Panc1 (cell line): ENCODE measurements around the gene CCRL2. TPM values are rescaled to one million over a fixed set of nuclear protein-coding genes. Genes with fewer than 3 reads are reported as not detected.

ENCODE experiments used
- ATAC-seq: fragments of 200-7000 bp; cut with Tn5 transposase; 2 replicates; pipeline ENCODE4 v1.9.1; 2020; ENCODE audit warnings: mild to moderate bottlenecking, moderate library complexity
- BruUV-seq: library from RNA; stranded (reverse); fragments of 400-500 nt; replicated peaks from 2 replicates; lab custom pipeline; 2021; lab: Mats Ljungman, UMichigan
- CTCF ChIA-PET: fragments of 300-600 bp; sonication (Branson Sonifier 250); formaldehyde crosslinking; loops from one replicate; lab custom pipeline; 2022; ENCODE audit warnings: antibody characterized with exemption; lab: Charles Lee
- POLR2A ChIA-PET: fragments of 300-600 bp; sonication (Branson Sonifier 250); formaldehyde crosslinking; loops from one replicate; lab custom pipeline; 2022; ENCODE audit warnings: antibody characterized with exemption; lab: Charles Lee
- DNase-seq: peaks from one replicate; pipeline ENCODE4 v3.0.0-alpha.2; 2010; ENCODE audit warnings: low read depth, low spot score
- H3K27ac ChIP-seq: 2 replicates; pipeline ENCODE4 v1.5.1; 2011; ENCODE audit warnings: mild to moderate bottlenecking, low read length, inconsistent platforms
- H3K27me3 ChIP-seq: fragments of 200-500 bp; sonication (Bioruptor generic); 2 replicates; pipeline ENCODE4 v1.6.0; 2014; ENCODE audit warnings: low read length, inconsistent platforms; ENCODE audit not compliant: control insufficient read depth, insufficient read depth
- H3K36me3 ChIP-seq: fragments of 200-500 bp; sonication (Bioruptor generic); 2 replicates; pipeline ENCODE4 v1.5.1; 2014; ENCODE audit warnings: inconsistent platforms, mild to moderate bottlenecking, low read length, moderate library complexity; ENCODE audit not compliant: control insufficient read depth, insufficient read depth
- H3K4me1 ChIP-seq: 2 replicates; pipeline ENCODE4 v1.5.1; 2011; ENCODE audit warnings: inconsistent platforms, mild to moderate bottlenecking, low read length, moderate library complexity; ENCODE audit not compliant: control insufficient read depth, insufficient read depth
- H3K4me3 ChIP-seq, 2 experiments: 2 replicates each; pipeline ENCODE4 v1.5.1; 2011 to 2012; ENCODE audit warnings: low read depth in 2 of 2, low read length in 2 of 2, mild to moderate bottlenecking in 2 of 2, inconsistent platforms in 1 of 2, moderate library complexity in 1 of 2
- H3K9me3 ChIP-seq: fragments of 200-500 bp; sonication (Bioruptor generic); 2 replicates; pipeline ENCODE4 v1.5.1; 2014; ENCODE audit warnings: low read depth, mild to moderate bottlenecking, inconsistent platforms, low read length, moderate library complexity; ENCODE audit not compliant: control insufficient read depth, insufficient read depth
- POLR2AphosphoS5 ChIP-seq: IDR thresholded peaks from 2 replicates; pipeline ENCODE4 v1.6.1; 2012; ENCODE audit warnings: mild to moderate bottlenecking, low read depth, low read length, moderate library complexity
- SIN3A ChIP-seq: IDR thresholded peaks from 2 replicates; pipeline ENCODE4 v1.6.1; 2012; ENCODE audit warnings: low read depth, mild to moderate bottlenecking, low read length, moderate library complexity, borderline replicate concordance; ENCODE audit not compliant: insufficient read depth
- TCF7L2 ChIP-seq: IDR thresholded peaks from 2 replicates; pipeline ENCODE4 v1.6.1; 2011; ENCODE audit warnings: mild to moderate bottlenecking, low read depth, low read length, inconsistent platforms
- in situ Hi-C: cut with HindIII; loops from 2 replicates; pipeline ENCODE4 v1.10.0; 2016; ENCODE audit warnings: low sequenced_read_pairs, low pct_unique_long_range_greater_than_20kb
- intact Hi-C: fragments of 100-400 bp; cut with micrococcal nuclease; formaldehyde crosslinking; loops from one replicate; pipeline ENCODE4 v1.10.0; 2022; ENCODE audit not compliant: unreplicated experiment
- total RNA-seq: library from RNA; stranded (reverse); gene quantifications from one replicate; pipeline ENCODE4 v1.2.1, GENCODE V29; 2021; ENCODE audit not compliant: unreplicated experiment
- TF ChIP-seq, protein P1 (sequence below): fragments of 450-650 bp; IDR thresholded peaks from 2 replicates; pipeline ENCODE4 v1.5.1; 2017; ENCODE audit warnings: mild to moderate bottlenecking
- TF ChIP-seq, protein P2 (sequence below), 2 experiments: IDR thresholded peaks; 2 replicates each; pipeline ENCODE4 v1.6.1; 2011 to 2012; ENCODE audit warnings: low read depth in 2 of 2, control low read depth in 1 of 2, low read length in 1 of 2, mild to moderate bottlenecking in 1 of 2, moderate library complexity in 1 of 2; ENCODE audit not compliant: insufficient read depth in 1 of 2

The CCRL2 gene
- total RNA-seq, 1 experiment from 2014 or later, result not detected

DNA sequence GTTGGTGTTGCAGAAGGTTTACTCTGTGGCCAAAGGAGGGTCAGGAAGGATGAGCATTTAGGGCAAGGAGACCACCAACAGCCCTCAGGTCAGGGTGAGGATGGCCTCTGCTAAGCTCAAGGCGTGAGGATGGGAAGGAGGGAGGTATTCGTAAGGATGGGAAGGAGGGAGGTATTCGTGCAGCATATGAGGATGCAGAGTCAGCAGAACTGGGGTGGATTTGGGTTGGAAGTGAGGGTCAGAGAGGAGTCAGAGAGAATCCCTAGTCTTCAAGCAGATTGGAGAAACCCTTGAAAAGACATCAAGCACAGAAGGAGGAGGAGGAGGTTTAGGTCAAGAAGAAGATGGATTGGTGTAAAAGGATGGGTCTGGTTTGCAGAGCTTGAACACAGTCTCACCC, 32.3 kb upstream of the CCRL2 start:
- in situ Hi-C loops, result no loop called here
- ChIA-PET CTCF (no interaction called here), POLR2A (no interaction called here)
- no TSS peak for BruUV-seq
- intact Hi-C loops, result loop anchor here (10.0 kb wide), 2 partner anchors 290 to 440 kb away; no protein-coding TSS in a partner anchor
- H3K9me3 ChIP-seq, result no peaks in the 10 kb centered on the region
- DNase-seq (no peak), ATAC-seq (no peak)
- no peaks in the 10 kb centered on the region; the same call in none of the 2 replicates for H3K27me3 ChIP-seq
- H3K36me3 ChIP-seq, result no peaks in the 10 kb centered on the region
- H3K4me3 ChIP-seq, result no peak overlapping the region
- no peaks in the 10 kb centered on the region for H3K4me1 ChIP-seq
- TF ChIP-seq SIN3A (no peak), POLR2AphosphoS5 (no peak), TCF7L2 (no peak)
- TF ChIP-seq, protein P1, sequence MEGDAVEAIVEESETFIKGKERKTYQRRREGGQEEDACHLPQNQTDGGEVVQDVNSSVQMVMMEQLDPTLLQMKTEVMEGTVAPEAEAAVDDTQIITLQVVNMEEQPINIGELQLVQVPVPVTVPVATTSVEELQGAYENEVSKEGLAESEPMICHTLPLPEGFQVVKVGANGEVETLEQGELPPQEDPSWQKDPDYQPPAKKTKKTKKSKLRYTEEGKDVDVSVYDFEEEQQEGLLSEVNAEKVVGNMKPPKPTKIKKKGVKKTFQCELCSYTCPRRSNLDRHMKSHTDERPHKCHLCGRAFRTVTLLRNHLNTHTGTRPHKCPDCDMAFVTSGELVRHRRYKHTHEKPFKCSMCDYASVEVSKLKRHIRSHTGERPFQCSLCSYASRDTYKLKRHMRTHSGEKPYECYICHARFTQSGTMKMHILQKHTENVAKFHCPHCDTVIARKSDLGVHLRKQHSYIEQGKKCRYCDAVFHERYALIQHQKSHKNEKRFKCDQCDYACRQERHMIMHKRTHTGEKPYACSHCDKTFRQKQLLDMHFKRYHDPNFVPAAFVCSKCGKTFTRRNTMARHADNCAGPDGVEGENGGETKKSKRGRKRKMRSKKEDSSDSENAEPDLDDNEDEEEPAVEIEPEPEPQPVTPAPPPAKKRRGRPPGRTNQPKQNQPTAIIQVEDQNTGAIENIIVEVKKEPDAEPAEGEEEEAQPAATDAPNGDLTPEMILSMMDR, result no peak
- TF ChIP-seq, protein P2, sequence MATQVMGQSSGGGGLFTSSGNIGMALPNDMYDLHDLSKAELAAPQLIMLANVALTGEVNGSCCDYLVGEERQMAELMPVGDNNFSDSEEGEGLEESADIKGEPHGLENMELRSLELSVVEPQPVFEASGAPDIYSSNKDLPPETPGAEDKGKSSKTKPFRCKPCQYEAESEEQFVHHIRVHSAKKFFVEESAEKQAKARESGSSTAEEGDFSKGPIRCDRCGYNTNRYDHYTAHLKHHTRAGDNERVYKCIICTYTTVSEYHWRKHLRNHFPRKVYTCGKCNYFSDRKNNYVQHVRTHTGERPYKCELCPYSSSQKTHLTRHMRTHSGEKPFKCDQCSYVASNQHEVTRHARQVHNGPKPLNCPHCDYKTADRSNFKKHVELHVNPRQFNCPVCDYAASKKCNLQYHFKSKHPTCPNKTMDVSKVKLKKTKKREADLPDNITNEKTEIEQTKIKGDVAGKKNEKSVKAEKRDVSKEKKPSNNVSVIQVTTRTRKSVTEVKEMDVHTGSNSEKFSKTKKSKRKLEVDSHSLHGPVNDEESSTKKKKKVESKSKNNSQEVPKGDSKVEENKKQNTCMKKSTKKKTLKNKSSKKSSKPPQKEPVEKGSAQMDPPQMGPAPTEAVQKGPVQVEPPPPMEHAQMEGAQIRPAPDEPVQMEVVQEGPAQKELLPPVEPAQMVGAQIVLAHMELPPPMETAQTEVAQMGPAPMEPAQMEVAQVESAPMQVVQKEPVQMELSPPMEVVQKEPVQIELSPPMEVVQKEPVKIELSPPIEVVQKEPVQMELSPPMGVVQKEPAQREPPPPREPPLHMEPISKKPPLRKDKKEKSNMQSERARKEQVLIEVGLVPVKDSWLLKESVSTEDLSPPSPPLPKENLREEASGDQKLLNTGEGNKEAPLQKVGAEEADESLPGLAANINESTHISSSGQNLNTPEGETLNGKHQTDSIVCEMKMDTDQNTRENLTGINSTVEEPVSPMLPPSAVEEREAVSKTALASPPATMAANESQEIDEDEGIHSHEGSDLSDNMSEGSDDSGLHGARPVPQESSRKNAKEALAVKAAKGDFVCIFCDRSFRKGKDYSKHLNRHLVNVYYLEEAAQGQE (IDR thresholded peaks at IDR 0.05; ENCODE audit: insufficient read depth in 1 of 2, low read depth in 2 of 2, low read length in 1 of 2), result no peak
- H3K27ac ChIP-seq, result no peak overlapping the region

DNA sequence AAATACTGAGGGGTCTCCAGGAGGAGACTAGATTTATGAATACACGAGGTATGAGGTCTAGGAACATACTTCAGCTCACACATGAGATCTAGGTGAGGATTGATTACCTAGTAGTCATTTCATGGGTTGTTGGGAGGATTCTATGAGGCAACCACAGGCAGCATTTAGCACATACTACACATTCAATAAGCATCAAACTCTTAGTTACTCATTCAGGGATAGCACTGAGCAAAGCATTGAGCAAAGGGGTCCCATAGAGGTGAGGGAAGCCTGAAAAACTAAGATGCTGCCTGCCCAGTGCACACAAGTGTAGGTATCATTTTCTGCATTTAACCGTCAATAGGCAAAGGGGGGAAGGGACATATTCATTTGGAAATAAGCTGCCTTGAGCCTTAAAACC, 31.8 kb upstream of the CCRL2 start:
- DNase-seq (no peak), ATAC-seq (no peak)
- Histone ChIP-seq H3K27me3 (no peaks in the 10 kb centered on the region; the same call in none of the 2 replicates), H3K4me3 (no peak overlapping the region), H3K9me3 (no peaks in the 10 kb centered on the region), H3K27ac (no peak overlapping the region), H3K4me1 (no peaks in the 10 kb centered on the region), H3K36me3 (no peaks in the 10 kb centered on the region)
- intact Hi-C loops, result loop anchor here (10.0 kb wide), 2 partner anchors 290 to 440 kb away; no protein-coding TSS in a partner anchor
- no peak for TF ChIP-seq SIN3A
- TF ChIP-seq, protein P1, result no peak
- no peak for TF ChIP-seq POLR2AphosphoS5
- TF ChIP-seq, protein P2 (IDR thresholded peaks at IDR 0.05; ENCODE audit: insufficient read depth in 1 of 2, low read depth in 2 of 2, low read length in 1 of 2), result no peak
- TF ChIP-seq TCF7L2, result no peak
- BruUV-seq, result no TSS peak
- POLR2A ChIA-PET, result no interaction called here
- in situ Hi-C loops, result no loop called here
- CTCF ChIA-PET, result no interaction called here
